Measurements from ENCODE around the gene MN1. TPM values are rescaled to one million over a fixed set of nuclear protein-coding genes. Genes with fewer than 3 reads are reported as not detected.

Gene MN1
- total RNA-seq, 2 donors from 2014 or later = 1.0 to 5.6 TPM

GRCh38 chr22:27726331-27726685, 75.2 kb downstream of the MN1 start:
- no peaks in the 10 kb centered on the region for H3K9me3 ChIP-seq
- H3K4me3 ChIP-seq = no peak overlapping the region
- ATAC-seq (peak; percentile 50), DNase-seq (no peak)
- no peaks in the 10 kb centered on the region for H3K4me1 ChIP-seq
- WGBS, 2 donors = 58 to 68% methylated on average over 5 of the region's 5 CpGs
- intact Hi-C loops (cut with DNase I) = no loop called here
- no peak for TF ChIP-seq POLR2A (IDR thresholded peaks at IDR 0.05)
- TF ChIP-seq CTCF (IDR thresholded peaks at IDR 0.05) = no peak
- H3K27ac ChIP-seq = peak overlapping the region in 3 of 4 donors; percentile 15 to 35 (median 27)
- no peaks in the 10 kb centered on the region for H3K27me3 ChIP-seq
- H3K36me3 ChIP-seq (replicated peaks in 1 of 2; ENCODE audit: insufficient read depth in 1 of 2, low read depth in 2 of 2) = no peaks in the 10 kb centered on the region

GRCh38 chr22:27725661-27726060, 75.9 kb downstream of the MN1 start:
- Histone ChIP-seq H3K9me3 (no peaks in the 10 kb centered on the region), H3K4me3 (no peak overlapping the region), H3K27ac (peak overlapping the region in 2 of 4 donors; percentile 27 to 31), H3K36me3 (replicated peaks in 1 of 2; ENCODE audit: insufficient read depth in 1 of 2, low read depth in 2 of 2) (no peaks in the 10 kb centered on the region), H3K4me1 (no peaks in the 10 kb centered on the region), H3K27me3 (no peaks in the 10 kb centered on the region)
- WGBS, 2 donors = 83 to 84% methylated on average over 5 of the region's 5 CpGs
- TF ChIP-seq POLR2A (IDR thresholded peaks at IDR 0.05) (no peak), CTCF (IDR thresholded peaks at IDR 0.05) (no peak)
- intact Hi-C loops (cut with DNase I) = no loop called here
- ATAC-seq = no peak
- DNase-seq = no peak

GRCh38 chr22:27724709-27725108, 76.8 kb downstream of the MN1 start:
- DNase-seq = no peak

GRCh38 chr22:27724157-27724556, 77.4 kb downstream of the MN1 start:
- 50 to 57% methylated on average over 1 of the region's 1 CpG for WGBS, 2 donors
- no peaks in the 10 kb centered on the region for H3K27me3 ChIP-seq
- DNase-seq (no peak), ATAC-seq (no peak)
- no peaks in the 10 kb centered on the region for H3K4me1 ChIP-seq
- H3K36me3 ChIP-seq (replicated peaks in 1 of 2; ENCODE audit: insufficient read depth in 1 of 2, low read depth in 2 of 2) = no peaks in the 10 kb centered on the region
- H3K4me3 ChIP-seq = no peak overlapping the region
- H3K27ac ChIP-seq = no peak overlapping the region
- intact Hi-C loops (cut with DNase I) = no loop called here
- H3K9me3 ChIP-seq = no peaks in the 10 kb centered on the region
- TF ChIP-seq POLR2A (IDR thresholded peaks at IDR 0.05) (no peak), CTCF (IDR thresholded peaks at IDR 0.05) (no peak)

More at GRCh38 chr22:27724709-27725108, 76.8 kb downstream of the MN1 start:
- Histone ChIP-seq H3K4me3 (no peak overlapping the region), H3K4me1 (no peaks in the 10 kb centered on the region), H3K9me3 (no peaks in the 10 kb centered on the region), H3K36me3 (replicated peaks in 1 of 2; ENCODE audit: insufficient read depth in 1 of 2, low read depth in 2 of 2) (no peaks in the 10 kb centered on the region), H3K27ac (no peak overlapping the region), H3K27me3 (no peaks in the 10 kb centered on the region)
- WGBS, 2 donors = 68 to 91% methylated on average over 4 of the region's 4 CpGs
- intact Hi-C loops (cut with DNase I) = no loop called here
- ATAC-seq = no peak
- TF ChIP-seq POLR2A (IDR thresholded peaks at IDR 0.05) = no peak
- TF ChIP-seq CTCF (IDR thresholded peaks at IDR 0.05) = no peak

GRCh38 chr22:27723708-27724107, 77.8 kb downstream of the MN1 start:
- no peak overlapping the region for H3K4me3 ChIP-seq
- intact Hi-C loops (cut with DNase I) = no loop called here
- H3K27me3 ChIP-seq = no peaks in the 10 kb centered on the region
- 60 to 76% methylated on average over 2 of the region's 2 CpGs for WGBS, 2 donors
- no peaks in the 10 kb centered on the region for H3K36me3 ChIP-seq (replicated peaks in 1 of 2; ENCODE audit: insufficient read depth in 1 of 2, low read depth in 2 of 2)
- ATAC-seq (no peak), DNase-seq (no peak)
- no peak overlapping the region for H3K27ac ChIP-seq
- H3K9me3 ChIP-seq = no peaks in the 10 kb centered on the region
- TF ChIP-seq POLR2A (IDR thresholded peaks at IDR 0.05) (no peak), CTCF (IDR thresholded peaks at IDR 0.05) (no peak)
- no peaks in the 10 kb centered on the region for H3K4me1 ChIP-seq
